Ishikawa (cell line): ENCODE data around the gene MEG3.

Source experiments
- CEBPB ChIP-seq: IDR thresholded peaks from 2 replicates; pipeline ENCODE4 v1.6.1; 2012
- CREB1 ChIP-seq: IDR thresholded peaks from 2 replicates; pipeline ENCODE4 v1.6.1; 2012; ENCODE audit warnings: low read depth
- EGR1 ChIP-seq: IDR thresholded peaks from 2 replicates; pipeline ENCODE4 v1.6.1; 2012
- EP300 ChIP-seq: IDR thresholded peaks from 2 replicates; pipeline ENCODE4 v1.6.1; 2012; ENCODE audit warnings: borderline replicate concordance
- FOXM1 ChIP-seq: IDR thresholded peaks from 2 replicates; pipeline ENCODE4 v1.6.1; 2012; ENCODE audit warnings: low read depth, borderline replicate concordance
- NFIC ChIP-seq: IDR thresholded peaks from 2 replicates; pipeline ENCODE4 v1.6.1; 2012
- RAD21 ChIP-seq: IDR thresholded peaks from 2 replicates; pipeline ENCODE4 v1.6.1; 2012; ENCODE audit warnings: low read depth
- REST ChIP-seq: IDR thresholded peaks from 2 replicates; pipeline ENCODE4 v1.6.1; 2012; ENCODE audit warnings: low read depth, mild to moderate bottlenecking
- TAF1 ChIP-seq: IDR thresholded peaks from 2 replicates; pipeline ENCODE4 v1.6.1; 2012; ENCODE audit warnings: low read depth, mild to moderate bottlenecking
- TCF12 ChIP-seq: IDR thresholded peaks from 2 replicates; pipeline ENCODE4 v1.6.1; 2012; ENCODE audit warnings: low read depth
- TEAD4 ChIP-seq: IDR thresholded peaks from 2 replicates; pipeline ENCODE4 v1.6.1; 2012
- USF1 ChIP-seq: IDR thresholded peaks from 2 replicates; pipeline ENCODE4 v1.6.1; 2012
- YY1 ChIP-seq: IDR thresholded peaks from 2 replicates; pipeline ENCODE4 v1.6.1; 2012; ENCODE audit warnings: low read depth
- ZBTB7A ChIP-seq: IDR thresholded peaks from 2 replicates; pipeline ENCODE4 v1.6.1; 2012; ENCODE audit warnings: low read depth
- TF ChIP-seq, protein P1 (sequence below): IDR thresholded peaks from 2 replicates; pipeline ENCODE4 v1.6.1; 2012

Gene MEG3

DNA sequence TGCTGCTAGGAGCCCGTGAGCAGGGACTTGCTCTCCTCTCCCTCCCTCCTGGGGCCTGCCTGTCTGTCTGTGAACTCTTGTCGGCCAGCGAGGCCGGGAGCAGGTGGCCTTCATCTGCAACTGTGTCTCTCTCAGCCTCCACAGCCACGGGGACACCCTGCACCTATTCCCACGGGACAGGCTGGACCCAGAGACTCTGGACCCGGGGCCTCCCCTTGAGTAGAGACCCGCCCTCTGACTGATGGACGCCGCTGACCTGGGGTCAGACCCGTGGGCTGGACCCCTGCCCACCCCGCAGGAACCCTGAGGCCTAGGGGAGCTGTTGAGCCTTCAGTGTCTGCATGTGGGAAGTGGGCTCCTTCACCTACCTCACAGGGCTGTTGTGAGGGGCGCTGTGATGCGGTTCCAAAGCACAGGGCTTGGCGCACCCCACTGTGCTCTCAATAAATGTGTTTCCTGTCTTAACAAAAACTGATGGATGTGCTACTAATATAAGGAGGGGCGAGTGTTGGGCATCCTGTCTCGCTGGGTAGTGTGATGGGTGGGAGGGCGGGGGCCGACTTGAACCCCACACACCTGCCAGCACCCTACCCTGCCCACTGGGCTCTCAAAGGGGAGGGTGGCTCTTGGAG is 34.8 kb downstream of the MEG3 start:
- TF ChIP-seq CEBPB: no peak
- TF ChIP-seq CREB1: no peak
- TF ChIP-seq NFIC: no peak
- TF ChIP-seq EGR1: no peak
- TF ChIP-seq TAF1: no peak
- no peak for TF ChIP-seq USF1
- no peak for TF ChIP-seq ZBTB7A
- no peak for TF ChIP-seq RAD21

DNA sequence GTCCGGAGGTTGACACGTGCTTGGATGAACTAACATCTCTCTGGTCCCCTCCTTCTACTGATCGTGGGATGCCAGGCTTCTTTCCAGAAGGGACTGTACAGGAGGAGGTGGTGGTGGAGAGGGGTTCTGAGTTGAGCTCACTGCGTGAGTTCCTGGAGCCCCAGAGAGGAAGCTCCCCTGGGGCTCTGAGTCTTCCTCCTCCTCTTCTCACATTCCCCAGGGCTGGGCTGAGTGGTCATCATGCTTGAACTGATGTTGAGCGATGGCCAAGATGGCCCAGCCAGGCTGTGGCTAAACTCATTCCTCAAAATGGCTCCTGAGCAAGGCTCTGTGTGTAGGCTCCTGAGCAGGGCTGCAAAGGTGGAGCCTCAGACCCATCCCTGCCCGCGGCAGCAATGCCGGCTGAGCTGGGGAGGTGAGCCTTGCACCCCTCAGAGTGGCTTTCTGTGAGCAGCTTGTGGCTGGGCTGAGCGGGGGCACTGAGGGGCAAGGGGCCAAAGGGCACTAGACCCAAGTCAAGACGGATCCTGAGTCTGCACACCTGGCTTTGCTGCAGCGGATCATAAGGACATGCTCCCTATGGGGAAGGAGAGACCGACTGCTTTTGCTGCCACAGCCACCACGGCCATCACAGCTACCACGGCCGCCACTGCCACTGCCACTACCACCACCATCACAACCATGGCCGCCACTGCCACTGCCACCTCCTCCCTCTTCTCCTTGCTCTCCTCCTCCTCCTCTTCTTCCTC is 35.4 kb downstream of the MEG3 start:
- TF ChIP-seq YY1 (no peak), REST (no peak), EGR1 (no peak), ZBTB7A (no peak), FOXM1 (no peak), RAD21 (no peak), CEBPB (no peak), NFIC (no peak), TCF12 (no peak), TEAD4 (no peak), TAF1 (no peak), EP300 (no peak), CREB1 (no peak), USF1 (no peak)
- TF ChIP-seq, protein P1, sequence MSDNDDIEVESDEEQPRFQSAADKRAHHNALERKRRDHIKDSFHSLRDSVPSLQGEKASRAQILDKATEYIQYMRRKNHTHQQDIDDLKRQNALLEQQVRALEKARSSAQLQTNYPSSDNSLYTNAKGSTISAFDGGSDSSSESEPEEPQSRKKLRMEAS: no peak

- TF ChIP-seq CEBPB (no peak), EGR1 (no peak), TEAD4 (no peak), CREB1 (no peak), FOXM1 (no peak), TAF1 (no peak)
Observed at GRCh38 chr14:100861937-100862247, 36.0 kb downstream of the MEG3 start.

GRCh38 chr14:100862277-100862676 is 36.4 kb downstream of the MEG3 start:
- TF ChIP-seq ZBTB7A (no peak), CEBPB (no peak)
- TF ChIP-seq, protein P1: no peak

DNA sequence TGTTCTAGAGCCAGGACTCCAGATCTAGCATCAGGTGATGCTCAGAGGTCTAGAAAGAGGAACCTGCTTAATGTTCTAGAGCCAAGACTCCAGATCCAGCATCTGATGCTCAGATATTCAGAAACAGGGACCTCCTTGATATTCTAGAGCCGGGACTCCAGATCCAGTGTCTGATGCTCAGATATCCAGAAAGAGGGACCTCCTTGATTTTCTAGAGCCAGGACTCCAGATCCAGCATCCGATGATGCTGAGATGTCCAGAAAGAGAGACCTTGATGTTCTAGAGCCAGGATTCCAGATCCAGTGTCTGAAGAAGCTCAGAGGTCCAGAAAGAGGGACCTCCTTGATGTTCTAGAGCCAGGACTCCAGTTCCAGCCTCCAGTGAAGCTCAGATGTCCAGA is 36.9 kb downstream of the MEG3 start:
- TF ChIP-seq EP300 (no peak), CREB1 (no peak), RAD21 (no peak)

GRCh38 chr14:100864206-100864605 is 38.3 kb downstream of the MEG3 start:
- no peak for TF ChIP-seq USF1
- TF ChIP-seq CEBPB: no peak
- no peak for TF ChIP-seq TAF1
- TF ChIP-seq RAD21: no peak
- TF ChIP-seq FOXM1: no peak
- TF ChIP-seq ZBTB7A: no peak
- no peak for TF ChIP-seq NFIC
- no peak for TF ChIP-seq REST
- TF ChIP-seq EGR1: no peak
- TF ChIP-seq, protein P1: no peak
- no peak for TF ChIP-seq TCF12
- no peak for TF ChIP-seq YY1
- TF ChIP-seq TEAD4: no peak
- TF ChIP-seq EP300: no peak
- no peak for TF ChIP-seq CREB1
